Kidney (tissue), 14 donors: ENCODE data around the gene DEAF1. TPM values are rescaled to one million over a fixed set of nuclear protein-coding genes. Genes with fewer than 3 reads are reported as not detected.

Experiments
- DNase-seq, 5 donors: peaks; one replicate each; pipeline ENCODE4 v3.0.0-alpha.2; 2013 to 2020
- FAIRE-seq: peaks from 2 replicates; lab custom pipeline; 2012; peaks lifted over from hg19 to GRCh38; lab: Jason Lieb, UNC
- H3K27ac ChIP-seq, 2 donors: one replicate each; pipeline ENCODE4 v1.7.0; 2013; ENCODE audit warnings: low read depth in 2 of 2, low read length in 2 of 2, inconsistent platforms in 1 of 2
- H3K27me3 ChIP-seq: one replicate; pipeline ENCODE4 v1.7.1; 2013; ENCODE audit warnings: low read length, inconsistent platforms; ENCODE audit not compliant: control insufficient read depth, insufficient read depth
- H3K36me3 ChIP-seq, 3 donors: one replicate each; pipeline versions ENCODE4 v1.7.0 to v1.7.1; 2013; ENCODE audit warnings: low read length in 3 of 3, control low read depth in 1 of 3, inconsistent platforms in 1 of 3; ENCODE audit not compliant: insufficient read depth in 3 of 3, control insufficient read depth in 2 of 3
- H3K4me1 ChIP-seq, 3 donors: one replicate each; pipeline versions ENCODE4 v1.7.0 to v1.7.1; 2013; ENCODE audit warnings: low read length in 3 of 3, inconsistent platforms in 1 of 3, low read depth in 1 of 3; ENCODE audit not compliant: control insufficient read depth in 2 of 3, insufficient read depth in 2 of 3
- H3K4me3 ChIP-seq, 3 donors: one replicate each; pipeline versions ENCODE4 v1.7.0 to v1.8.1; 2013; ENCODE audit warnings: low read length in 3 of 3, control low read depth in 1 of 3, inconsistent platforms in 1 of 3
- H3K9ac ChIP-seq, 3 donors: one replicate each; pipeline versions ENCODE4 v1.7.0 to v1.7.1; 2013; ENCODE audit warnings: low read length in 3 of 3, control low read depth in 1 of 3, inconsistent platforms in 1 of 3
- H3K9me3 ChIP-seq, 3 donors: one replicate each; pipeline versions ENCODE4 v1.7.0 to v1.7.1; 2013; ENCODE audit warnings: low read length in 3 of 3, control low read depth in 1 of 3, inconsistent platforms in 1 of 3; ENCODE audit not compliant: control insufficient read depth in 2 of 3, insufficient read depth in 1 of 3
- CTCF ChIP-seq: IDR thresholded peaks from 3 replicates; pipeline ENCODE4 v1.5.1; 2012; ENCODE audit warnings: mild to moderate bottlenecking, moderate library complexity, borderline replicate concordance; ENCODE audit not compliant: insufficient read depth; ENCODE audit errors: extremely low read depth
- intact Hi-C: fragments of 100-400 bp; cut with DNase I; formaldehyde crosslinking; loops from one replicate; pipeline ENCODE4 v1.11.1; 2022
- polyA plus RNA-seq: library from polyadenylated mRNA; stranded (reverse); fragments of 350-450 nt; fragmentation: Illumina TruSeq; extraction: RNeasy Lipid Tissue Mini Kit (QIAGEN cat#74804); gene quantifications from one replicate; pipeline ENCODE4 v1.2.3, GENCODE V29; 2014; ENCODE audit warnings: low read depth, low replicate concordance; ENCODE audit not compliant: insufficient read depth
- total RNA-seq: library from RNA; stranded (reverse); fragmentation: NEBNext Ultra II Directional; extraction: Animal tissue kit (Norgen Biotek cat#: 25700); gene quantifications from one replicate; pipeline ENCODE4 v1.2.1, GENCODE V29; 2021
- donor health status: control.
- donor health status: control.
- donor health status: control.
- donor health status: control.
- donor health status: control.
- donor health status: DM: yes; HTN: yes; CAD: no.
- donor health status: Normal renal cell carcinoma (clear cell type).

The DEAF1 gene
- total and polyA plus RNA-seq, 2 donors from 2014 or later: 30.2 to 54.5 TPM

DNA sequence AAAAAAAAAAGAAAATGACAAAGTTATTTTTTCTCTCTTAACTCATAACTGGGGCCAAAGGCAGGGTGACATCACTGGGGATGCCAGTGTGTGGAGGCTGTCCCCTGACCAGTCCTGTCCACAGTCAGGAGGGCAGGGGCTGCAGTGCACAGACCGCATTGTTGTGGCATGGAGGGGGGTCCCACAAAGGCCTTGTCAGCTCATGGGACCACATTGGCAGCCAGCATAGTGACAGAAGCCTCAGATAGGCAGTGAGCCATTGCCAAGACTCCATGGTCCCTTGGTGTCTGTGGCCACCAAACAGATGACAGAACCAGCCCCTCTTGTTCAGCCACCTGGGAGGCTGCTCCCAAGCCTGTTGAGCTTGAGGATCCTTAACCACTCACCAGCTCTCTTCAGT, 4.7 kb upstream of the DEAF1 start:
- peaks cover 0 to 24% (median 16%) of the 10 kb centered on the region in 3 donors for H3K4me1 ChIP-seq
- intact Hi-C loops: no loop called here
- H3K4me3 ChIP-seq: no peak overlapping the region
- no peak for FAIRE-seq
- no peaks in the 10 kb centered on the region for H3K27me3 ChIP-seq
- no peak overlapping the region for H3K27ac ChIP-seq
- H3K36me3 ChIP-seq: peaks cover 0 to 2% (median 0%) of the 10 kb centered on the region in 3 donors
- DNase-seq: no peak
- no peak overlapping the region for H3K9ac ChIP-seq
- no peaks in the 10 kb centered on the region for H3K9me3 ChIP-seq
- no peak for TF ChIP-seq CTCF

GRCh38 chr11:699116-699508, 4.1 kb upstream of the DEAF1 start:
- Histone ChIP-seq H3K9ac (no peak overlapping the region), H3K27me3 (no peaks in the 10 kb centered on the region), H3K27ac (no peak overlapping the region), H3K4me3 (no peak overlapping the region), H3K9me3 (no peaks in the 10 kb centered on the region), H3K4me1 (peaks cover 0 to 20% (median 12%) of the 10 kb centered on the region in 3 donors), H3K36me3 (peaks cover 0 to 2% (median 0%) of the 10 kb centered on the region in 3 donors)
- DNase-seq: no peak
- intact Hi-C loops: no loop called here
- FAIRE-seq: no peak
- TF ChIP-seq CTCF: no peak

- no peak for TF ChIP-seq CTCF
- FAIRE-seq (no peak), DNase-seq (no peak)
- H3K4me1 ChIP-seq: peaks cover 0 to 22% (median 12%) of the 10 kb centered on the region in 3 donors
- H3K27ac ChIP-seq: no peak overlapping the region
- peaks cover 0 to 2% (median 0%) of the 10 kb centered on the region in 3 donors for H3K36me3 ChIP-seq
- H3K27me3 ChIP-seq: no peaks in the 10 kb centered on the region
- intact Hi-C loops: no loop called here
- no peak overlapping the region for H3K9ac ChIP-seq
- no peak overlapping the region for H3K4me3 ChIP-seq
- no peaks in the 10 kb centered on the region for H3K9me3 ChIP-seq
Observed at GRCh38 chr11:698493-699115, 3.6 kb upstream of the DEAF1 start.
